GM19351 (cell line): Measurements from ENCODE around the gene KRT71.
"Not testable (repeated sequence)": the region's sequence is repeated elsewhere in the genome, so short reads cannot be mapped to it uniquely, and the experiment has no call there.

Experiments used
- ATAC-seq: cut with Tn5 transposase; IDR thresholded peaks from one replicate; pipeline ENCODE4 v1.9.1; 2021; ENCODE audit warnings: mild to moderate bottlenecking, moderate library complexity; ENCODE audit not compliant: unreplicated experiment

KRT71 gene

DNA sequence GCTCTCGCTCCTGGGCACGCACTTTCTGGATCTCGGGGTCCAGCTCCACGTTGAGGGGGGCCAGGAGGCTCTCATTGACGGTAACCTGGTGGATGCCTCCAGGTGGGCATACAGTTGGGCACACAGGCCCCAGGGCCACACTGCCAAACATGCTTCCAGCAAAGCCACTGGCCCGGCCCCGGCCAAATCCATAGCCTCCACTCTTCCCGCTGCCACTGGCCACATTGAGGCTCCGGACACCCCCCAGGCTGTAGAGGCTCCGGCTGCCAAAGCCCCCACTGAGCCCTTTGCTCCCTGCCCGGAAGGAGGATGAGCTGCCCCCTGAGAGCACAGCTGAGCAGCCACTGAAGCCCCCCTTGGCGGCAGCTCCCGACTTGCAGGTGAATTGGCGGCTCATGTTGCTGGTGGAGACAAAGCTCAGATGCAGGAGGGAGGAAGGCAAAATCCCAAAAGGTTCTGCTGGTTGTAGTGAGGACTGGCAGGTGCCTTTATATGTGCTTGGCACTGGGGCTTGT, at the start of gene KRT71:
Gene KRT71, minus strand, starts transcription at position 465 of the 515 bp plus-strand sequence. Its CDS starts 68 bp downstream, at position 397.
- ATAC-seq: no peak

DNA sequence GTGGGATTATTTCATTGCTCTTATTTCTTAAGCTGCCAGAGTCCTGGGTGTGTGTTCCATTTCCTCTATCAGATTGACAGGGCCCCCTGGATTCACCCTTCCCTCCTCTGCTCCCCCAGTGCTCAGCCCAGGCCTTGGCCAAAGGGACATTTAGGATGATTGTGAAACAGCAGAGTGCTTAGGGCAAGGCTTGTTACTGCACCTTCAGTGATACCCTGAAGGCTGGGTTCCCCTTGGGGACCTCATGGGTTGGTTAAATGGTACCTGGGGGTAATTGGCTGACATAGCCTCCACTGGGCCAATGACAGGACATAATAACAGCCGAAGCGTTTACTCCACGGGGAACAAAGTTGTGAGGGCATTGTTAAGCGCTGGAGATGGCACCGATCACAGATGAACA, 49.6 kb upstream of the KRT71 start:
- no peak for ATAC-seq

DNA sequence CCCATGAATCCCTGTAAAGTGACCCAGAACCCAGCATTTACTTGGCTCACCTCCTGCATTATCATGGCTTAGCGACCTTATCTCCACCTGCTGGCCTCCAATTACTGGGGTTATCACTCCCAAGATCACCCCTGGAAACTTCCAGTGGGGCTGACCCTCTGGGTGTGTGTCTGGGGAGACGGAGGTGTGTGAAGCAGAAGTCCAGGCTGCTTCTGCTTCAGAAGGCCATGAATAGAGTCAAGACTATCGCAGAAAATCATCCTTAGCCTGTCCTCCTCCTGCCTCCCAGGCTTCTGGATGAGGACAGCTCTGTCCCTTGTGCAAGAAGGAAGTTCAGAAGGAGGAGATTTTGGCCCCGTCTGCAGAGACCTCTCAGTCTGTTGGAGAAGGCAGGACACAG, 48.7 kb upstream of the KRT71 start:
- ATAC-seq: no peak

DNA sequence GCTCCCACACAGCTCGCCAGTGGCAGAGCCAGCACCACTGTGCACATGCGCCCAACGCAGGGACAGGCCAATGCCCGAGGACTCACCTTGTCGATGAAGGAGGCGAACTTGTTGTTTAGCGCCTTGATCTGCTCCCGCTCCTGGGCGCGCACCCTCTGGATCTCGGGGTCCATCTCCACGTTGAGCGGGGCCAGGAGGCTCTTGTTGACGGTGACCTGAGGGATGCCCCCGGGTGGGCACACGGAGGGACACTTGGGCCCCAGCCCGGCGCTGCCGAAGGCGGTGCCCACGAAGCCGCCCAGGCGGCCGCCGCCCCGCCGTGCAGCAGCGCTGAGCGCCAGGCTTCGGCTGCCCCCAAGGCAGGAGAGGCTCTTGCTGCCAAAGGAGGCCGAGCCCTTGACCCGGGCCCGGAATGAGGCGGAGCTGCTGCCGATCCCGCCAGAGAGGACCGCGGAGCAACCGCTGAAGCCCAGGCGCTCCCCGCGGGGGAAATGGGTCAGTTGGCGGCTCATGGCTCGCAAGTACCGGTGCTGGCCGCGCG, 48.1 kb upstream of the KRT71 start, which contains the start of gene KRT72:
Gene KRT72, minus strand, starts transcription at position 523 of the 541 bp plus-strand sequence. Its CDS starts 11 bp downstream, at position 512.
- no peak for ATAC-seq

DNA sequence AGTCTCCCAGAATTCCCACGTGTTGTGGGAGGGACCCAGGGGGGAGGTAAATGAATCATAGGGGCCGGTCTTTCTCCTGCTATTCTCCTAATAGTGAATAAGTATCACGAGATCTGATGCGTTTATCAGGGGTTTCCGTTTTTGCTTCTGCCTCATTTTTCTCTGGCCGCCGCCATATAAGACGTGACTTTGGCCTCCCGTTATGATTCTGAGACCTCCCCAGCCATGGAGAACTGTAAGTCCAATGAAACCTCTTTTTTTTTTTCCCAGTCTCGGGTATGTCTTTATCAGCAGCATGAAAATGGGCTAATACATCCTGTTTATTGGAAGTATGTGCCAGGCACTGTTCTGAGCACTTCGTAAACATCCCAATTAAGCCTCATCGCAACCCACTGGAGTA, 47.5 kb upstream of the KRT71 start:
- no peak for ATAC-seq

DNA sequence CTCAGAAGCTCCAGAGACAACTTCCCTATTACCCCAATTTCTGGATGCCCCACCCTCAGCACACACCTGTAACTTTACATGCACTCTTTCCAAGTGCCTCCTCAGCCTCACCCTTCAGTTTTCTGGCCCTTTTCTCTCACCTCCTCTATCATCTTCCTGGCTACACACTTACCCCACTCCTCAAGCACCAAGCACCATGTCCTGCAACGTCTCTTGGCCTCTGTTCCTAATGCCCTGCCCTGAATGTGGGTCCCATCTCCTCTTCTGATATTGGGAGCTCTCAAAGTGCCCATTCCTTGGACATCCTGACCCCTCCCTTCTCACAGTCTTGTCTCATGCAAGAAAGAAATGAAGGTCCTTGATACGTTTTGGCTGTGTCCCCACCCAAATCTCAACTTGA, 47.1 kb upstream of the KRT71 start:
- ATAC-seq: no peak

DNA sequence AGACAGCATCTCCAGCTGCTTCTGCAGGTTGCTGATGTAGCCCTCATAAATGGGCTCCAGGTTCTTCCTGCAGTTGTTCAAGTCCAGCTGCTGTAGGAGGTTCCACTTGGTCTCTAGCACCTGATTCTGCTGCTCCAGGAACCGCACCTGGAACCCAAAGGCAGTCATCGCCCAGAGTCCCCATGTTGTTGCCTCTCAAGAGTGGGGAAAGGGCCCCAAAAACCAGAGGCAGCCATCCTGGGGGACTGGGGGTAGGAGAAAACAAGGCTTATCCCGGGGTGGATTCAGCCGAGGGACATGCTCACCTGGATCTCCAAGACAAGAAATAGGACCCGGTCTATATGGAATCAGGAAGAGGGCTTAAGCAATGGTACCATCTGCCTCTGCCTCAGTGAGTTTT, 46.0 kb upstream of the KRT71 start:
- no peak for ATAC-seq

GRCh38 chr12:52594237-52594636, 41.3 kb upstream of the KRT71 start:
- not testable (repeated sequence) for ATAC-seq

GRCh38 chr12:52591521-52591920, 38.6 kb upstream of the KRT71 start:
- ATAC-seq: no peak

DNA sequence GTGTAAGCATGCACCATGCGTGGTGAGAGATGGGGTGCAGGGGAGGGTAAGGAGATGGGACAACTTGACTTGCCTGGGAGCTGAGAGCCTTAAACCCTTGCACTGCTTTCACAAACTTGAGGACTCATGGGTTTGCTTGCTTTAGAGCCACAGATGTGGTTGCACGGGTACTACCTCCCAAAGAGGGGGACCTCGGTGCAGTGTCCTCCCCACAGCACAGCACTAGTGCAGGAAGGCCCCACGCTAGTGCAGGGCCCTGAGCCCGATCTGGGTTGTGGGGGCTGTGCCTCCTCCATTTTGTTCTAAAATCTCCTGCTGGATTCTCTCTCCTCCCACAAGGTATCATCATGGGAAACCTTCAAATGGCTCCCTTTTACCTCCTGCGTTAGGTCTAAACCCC, 37.1 kb upstream of the KRT71 start:
- ATAC-seq: no peak

GRCh38 chr12:52587563-52587962, 34.6 kb upstream of the KRT71 start:
- no peak for ATAC-seq

DNA sequence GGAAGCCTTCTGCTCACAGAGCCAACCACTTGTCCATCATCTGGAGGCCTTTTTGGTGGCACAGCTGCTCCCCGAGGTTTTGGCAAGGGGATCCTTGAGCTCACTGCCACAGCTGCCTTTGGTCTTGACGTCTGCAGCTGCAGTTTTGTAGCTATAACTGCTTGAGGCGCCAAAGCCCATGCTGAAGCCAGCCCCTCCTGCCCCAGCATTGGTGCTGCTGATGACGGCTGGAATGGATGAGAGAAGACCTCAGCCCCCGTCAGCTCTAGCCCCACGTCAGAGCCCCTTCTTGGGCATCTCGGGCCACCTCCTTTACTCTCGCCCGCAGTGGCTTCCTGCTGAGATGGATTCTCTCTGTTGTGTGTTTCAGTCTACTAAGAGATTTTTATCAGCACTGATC, 33.0 kb upstream of the KRT71 start:
- no peak for ATAC-seq

DNA sequence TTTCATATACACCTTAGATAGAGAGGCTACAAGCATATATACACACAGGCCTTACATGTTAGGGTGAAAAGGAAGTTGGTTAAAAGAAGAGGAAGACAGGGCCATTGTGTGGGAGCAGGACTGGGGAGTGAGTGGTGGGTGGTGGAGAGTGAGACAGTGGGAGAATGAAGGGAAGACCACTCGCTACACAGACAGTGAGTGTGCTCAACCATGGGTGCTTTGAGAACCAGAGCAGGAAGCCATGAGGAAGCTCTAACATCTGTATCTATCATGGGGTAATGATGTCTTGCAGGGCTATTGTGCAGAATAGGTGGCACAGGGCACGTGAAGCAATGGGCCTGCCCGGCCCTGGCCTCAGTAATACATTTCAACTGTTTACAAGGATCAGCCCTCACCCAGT, 32.1 kb upstream of the KRT71 start:
- ATAC-seq: no peak

DNA sequence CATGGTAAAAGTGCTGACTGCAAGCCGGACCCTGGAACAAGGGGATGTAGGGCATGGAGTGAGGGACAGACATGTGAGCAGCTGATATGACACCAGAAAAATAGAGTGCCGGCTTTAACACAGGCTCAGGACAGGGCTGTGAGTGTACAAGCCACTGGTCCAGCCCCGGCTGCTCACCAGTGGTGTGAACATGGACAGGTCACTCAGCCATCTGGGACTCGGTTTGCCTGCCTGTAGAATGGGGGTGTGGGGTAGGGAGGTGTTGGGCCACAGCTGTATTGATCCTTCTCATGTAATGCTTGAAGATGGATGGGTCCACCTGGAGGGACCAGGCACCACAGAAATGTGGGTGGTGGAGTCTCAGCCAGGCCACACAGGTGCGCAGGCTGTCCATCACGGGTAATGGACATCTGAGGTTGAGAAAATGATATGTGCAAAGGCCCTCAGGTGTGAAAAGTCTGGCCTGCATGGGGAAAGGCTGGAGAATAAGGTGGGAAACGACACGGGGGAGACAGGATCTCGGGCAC, 31.3 kb upstream of the KRT71 start:
- no peak for ATAC-seq

DNA sequence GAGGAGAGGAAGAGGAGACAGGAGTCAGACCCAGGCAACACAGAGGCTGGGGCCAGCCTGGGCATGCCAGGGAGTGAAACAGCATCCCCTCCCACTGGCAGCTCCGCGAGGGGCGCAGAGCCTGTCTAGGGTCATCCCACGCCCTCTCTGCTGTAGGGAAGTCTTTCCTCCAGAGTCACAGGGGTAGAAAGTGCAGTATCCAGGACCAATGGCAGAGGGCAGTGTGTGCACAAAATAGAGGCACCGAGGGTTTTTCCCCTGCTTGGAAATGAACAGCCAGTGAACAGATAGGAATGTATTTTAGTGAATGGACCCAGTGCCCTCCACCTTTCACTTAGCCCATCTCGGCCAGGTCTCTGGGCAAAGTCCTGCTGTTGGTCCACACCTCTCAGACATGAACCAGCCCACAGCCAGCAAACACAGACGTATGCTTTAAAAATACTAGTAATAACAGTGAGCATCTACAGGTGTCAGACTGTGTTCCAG, 30.1 kb upstream of the KRT71 start:
- ATAC-seq: no peak

GRCh38 chr12:52582486-52582885, 29.5 kb upstream of the KRT71 start:
- no peak for ATAC-seq

- no peak for ATAC-seq
These were observed 28.5 kb upstream of the KRT71 start for GRCh38 chr12:52581481-52581880.

DNA sequence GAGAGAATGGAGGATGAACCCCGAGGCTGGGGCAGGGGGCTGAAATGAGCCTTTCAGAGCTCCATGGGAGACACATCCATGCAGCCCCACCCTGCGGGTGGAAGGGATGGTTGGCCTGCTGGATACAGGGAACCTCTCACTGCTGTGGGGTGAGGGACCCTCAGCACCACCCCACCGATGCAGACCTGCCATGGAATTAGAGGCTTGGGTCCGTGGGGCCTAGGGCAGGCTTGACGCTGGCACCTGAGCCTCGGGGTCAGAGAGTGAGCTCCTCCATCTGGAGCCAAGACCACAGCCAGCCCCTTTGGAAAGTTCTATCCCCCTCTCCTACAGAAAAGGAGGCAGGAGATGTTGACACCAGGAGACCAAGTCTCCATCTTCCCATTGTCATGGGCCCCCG, 28.1 kb upstream of the KRT71 start:
- no peak for ATAC-seq

DNA sequence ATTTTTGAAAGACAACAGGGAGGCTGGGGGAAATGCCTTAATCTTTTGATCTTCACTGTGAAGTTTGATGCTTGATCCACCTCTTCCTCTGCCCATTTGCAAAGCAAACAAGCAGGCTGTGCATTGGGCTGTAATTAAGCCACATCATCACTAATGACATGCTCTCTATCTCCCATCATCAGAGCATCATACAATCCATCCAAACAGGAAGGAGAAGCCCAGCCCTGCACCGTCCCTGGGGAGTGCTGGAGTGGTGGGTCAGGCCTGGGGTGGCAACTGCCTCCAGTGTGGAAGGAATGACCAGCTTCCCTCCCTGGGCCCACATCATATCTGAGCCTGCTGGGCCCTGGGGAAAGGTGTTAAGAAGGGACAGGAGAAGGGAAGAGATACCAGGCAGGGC, 27.6 kb upstream of the KRT71 start:
- no peak for ATAC-seq

DNA sequence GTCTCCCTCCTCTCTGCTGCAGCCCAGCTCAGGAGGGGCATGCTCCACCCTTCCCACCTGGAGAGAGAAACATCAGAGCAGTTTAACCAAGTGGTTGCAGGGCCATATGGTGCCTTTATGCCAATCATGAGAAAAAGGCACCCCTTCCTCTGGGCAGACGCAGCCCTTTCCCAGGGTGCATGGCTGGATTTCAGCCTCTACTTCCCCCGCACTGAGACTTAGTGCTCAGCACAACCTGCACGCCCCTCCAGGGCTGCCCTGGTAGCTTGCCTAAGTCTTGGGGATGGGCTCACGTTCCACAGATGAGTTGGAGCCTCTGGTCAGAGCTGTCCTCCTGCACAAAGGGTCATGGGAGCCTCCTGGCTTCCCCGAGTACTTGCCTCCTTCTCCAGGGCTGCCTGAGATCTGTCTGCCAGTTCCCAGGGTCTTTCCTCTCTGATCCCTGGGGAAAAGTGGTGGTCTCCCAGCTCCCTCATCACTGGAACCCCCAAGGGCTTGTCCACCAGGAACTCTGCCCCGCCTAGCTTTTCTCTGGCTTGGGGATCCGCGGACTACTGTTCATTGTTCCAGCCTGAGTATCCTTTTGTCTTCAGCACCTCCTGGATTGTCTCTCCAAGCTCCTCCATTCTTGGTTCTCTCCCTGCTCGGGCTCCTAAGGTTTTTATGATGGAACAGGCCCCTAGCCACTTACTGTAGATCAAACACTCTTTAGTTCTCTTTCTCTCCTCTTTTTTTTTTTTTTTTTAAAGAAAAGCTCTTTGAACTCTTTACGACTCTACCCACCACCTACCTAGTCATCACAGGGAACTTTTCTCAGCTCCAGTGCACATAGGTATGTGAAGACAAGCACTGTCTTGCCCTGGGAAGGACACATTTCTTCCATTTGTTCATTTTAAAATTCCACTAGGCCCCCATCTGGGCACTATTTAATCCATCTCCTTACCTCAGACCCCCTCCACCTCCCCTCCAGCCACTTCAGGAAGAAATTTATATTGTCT, 26.8 kb upstream of the KRT71 start:
- no peak for ATAC-seq

- ATAC-seq: no peak
These were observed 25.5 kb upstream of the KRT71 start for GRCh38 chr12:52578469-52578868.

GRCh38 chr12:52577316-52577715, 24.4 kb upstream of the KRT71 start:
- ATAC-seq: no peak
